C1 segment of cervical spinal cord (tissue), 14 donors: Measurements from ENCODE around the gene USP48.
"Not testable (repeated sequence)": the region's sequence is repeated elsewhere in the genome, so short reads cannot be mapped to it uniquely, and the experiment has no call there.

Experiments
- DNase-seq, 14 donors: peaks; one replicate each; lab custom pipeline; 2025; lab: John Stamatoyannopoulos, UW

Gene USP48, protein sequence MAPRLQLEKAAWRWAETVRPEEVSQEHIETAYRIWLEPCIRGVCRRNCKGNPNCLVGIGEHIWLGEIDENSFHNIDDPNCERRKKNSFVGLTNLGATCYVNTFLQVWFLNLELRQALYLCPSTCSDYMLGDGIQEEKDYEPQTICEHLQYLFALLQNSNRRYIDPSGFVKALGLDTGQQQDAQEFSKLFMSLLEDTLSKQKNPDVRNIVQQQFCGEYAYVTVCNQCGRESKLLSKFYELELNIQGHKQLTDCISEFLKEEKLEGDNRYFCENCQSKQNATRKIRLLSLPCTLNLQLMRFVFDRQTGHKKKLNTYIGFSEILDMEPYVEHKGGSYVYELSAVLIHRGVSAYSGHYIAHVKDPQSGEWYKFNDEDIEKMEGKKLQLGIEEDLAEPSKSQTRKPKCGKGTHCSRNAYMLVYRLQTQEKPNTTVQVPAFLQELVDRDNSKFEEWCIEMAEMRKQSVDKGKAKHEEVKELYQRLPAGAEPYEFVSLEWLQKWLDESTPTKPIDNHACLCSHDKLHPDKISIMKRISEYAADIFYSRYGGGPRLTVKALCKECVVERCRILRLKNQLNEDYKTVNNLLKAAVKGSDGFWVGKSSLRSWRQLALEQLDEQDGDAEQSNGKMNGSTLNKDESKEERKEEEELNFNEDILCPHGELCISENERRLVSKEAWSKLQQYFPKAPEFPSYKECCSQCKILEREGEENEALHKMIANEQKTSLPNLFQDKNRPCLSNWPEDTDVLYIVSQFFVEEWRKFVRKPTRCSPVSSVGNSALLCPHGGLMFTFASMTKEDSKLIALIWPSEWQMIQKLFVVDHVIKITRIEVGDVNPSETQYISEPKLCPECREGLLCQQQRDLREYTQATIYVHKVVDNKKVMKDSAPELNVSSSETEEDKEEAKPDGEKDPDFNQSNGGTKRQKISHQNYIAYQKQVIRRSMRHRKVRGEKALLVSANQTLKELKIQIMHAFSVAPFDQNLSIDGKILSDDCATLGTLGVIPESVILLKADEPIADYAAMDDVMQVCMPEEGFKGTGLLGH

DNA sequence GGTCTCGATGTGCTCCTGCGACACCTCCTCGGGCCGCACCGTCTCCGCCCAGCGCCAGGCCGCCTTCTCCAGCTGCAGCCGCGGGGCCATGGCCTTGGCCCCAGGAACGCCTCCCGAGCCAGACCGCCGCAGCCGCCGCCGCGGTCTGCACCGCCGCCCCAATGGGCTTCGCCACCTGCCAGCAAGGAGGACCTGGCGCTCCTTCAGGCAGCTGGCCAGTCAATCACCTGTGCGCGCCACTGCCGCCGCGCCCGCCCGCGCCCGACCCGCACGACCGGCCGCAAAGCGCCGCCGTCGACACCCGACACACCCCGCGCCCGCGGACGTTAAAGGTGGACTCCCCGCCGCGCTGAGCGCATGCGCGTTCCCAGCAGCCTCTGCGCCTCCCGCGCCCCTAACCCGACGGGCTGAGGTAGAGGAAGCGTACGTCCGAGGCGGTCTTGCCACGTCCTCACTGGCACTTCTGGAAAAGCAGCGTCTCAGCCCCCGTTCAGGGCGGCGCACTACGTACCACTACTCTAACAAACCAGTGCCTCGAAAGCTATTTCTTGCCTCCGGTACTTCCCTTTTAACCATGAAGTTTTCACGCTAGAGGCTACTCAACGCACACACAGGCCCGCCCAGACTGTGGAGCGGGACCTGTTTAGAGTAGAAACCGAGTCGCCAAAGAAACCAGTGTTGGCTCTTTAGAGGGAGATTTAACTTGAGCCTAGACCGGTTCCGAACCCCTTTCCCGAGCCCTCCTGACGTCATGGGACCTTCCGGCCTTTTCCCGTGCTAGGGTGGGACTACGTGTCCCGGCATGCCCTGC, at the start of gene USP48:
Gene USP48 (minus strand): TSS at position 282 of the 811 bp plus-strand sequence. CDS start 192 bp downstream, at position 90.
- peak; percentile 59 to 97 (median 93) for DNase-seq

DNA sequence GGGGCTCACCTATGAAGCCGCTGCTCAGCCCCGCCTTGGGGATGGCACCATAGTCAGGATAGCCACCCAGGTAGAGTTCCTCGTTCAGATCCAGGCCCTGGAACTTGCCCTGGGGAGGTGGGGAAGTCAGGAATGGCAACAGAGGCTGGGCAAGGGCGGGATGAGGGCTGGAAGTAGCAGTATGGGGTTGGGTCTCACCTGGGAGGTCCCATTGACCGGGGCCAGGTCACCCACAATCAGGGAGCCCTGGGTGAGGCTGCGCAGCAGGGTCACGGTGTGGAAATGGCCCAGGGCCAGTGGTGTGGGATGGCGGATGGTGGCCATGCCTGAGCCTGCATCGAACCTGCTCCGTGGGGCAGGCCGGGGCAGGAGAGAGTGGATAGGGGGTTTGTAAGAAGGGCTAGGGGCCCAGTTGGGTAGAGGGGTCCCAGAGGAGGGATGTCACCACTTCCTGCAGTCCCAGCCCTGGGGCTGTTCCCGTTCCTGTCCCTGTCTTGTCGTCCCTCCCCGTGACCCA, 48.6 kb upstream of the USP48 start:
- DNase-seq: no peak

DNA sequence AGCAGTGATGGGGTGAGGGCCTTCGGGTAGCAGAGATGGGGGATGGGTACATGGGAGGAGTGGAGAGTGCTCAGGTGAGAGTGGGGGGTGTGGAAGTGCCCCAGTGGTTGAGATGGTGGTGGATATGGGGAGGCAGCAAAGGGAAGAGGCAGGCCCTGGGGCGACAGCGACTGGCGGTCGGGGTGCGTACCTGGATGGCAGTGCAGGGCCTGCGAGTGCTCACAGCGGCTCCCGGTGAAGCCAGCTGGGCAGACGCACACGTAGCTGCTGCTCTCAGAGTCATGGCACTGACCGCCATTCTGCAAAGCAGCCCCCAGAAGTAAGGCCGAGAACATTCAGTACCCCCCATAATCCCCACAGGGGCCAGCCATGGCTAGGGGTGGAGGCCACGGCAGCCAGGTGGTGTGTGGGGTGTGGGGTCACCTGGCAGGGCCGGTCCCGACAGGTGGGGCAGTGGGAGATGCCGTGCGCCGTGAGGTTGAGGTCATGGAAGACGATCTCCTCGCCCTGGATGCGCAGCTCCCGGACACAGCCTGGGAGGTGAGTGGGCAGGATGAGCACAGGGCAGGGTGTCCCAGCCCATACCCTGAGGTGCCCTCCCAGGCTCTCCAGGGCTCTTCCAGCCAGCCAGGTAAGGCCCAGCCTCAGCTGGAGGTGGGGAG, 48.0 kb upstream of the USP48 start:
- DNase-seq: no peak

DNA sequence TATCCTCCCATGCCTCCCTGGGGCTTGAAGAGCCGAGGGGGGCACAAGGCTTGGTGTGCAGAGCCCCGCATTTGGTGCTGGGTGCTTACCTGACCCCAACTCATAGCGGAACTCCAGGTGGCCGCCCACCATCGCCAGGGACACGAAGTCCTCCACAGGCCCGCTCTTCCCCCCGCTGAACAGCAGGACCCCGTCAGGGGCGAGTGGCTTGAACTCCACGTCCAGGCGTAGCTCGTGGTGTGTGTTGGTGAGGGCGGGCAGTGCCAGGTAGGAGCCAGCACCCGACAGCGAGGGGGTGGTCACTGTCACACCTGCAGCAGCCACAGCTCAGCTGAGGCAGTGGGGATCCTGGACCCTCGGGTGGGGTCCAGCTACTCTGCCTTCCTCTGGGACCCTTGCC, 46.3 kb upstream of the USP48 start:
- no peak for DNase-seq

DNA sequence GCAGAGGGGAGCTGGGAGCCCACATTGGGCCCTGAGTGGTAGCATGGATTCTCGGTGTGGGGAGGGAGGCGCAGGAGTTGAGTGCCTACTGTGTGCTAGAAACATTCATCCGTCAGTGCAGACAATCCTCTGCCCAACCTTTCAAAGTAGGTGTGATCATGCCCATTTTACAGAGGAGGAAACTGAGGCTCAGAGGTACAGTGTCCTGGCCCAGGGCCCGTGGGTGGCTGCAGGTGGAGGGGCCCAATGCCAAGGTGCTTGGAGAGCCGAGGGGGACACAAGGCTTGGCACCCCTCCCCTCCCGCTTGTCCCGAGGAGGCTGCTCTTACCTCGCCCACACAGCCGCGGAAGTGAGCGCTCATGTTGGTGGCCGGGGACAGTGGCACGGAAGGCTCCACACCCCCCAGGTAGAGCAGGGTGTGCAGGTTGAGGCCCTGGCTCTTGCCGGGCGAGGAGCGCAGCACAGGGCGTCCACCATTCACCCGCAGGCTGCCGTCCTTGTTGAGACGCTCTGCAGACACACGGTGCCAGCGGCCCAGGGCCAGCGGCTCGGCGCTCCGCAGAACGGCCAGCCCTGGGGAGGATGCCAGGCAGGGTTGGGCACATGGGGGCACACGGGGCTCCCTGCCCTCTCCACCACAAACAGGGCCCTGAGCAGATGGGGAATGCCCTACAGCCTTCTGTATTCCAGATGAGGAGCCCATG, 45.7 kb upstream of the USP48 start:
- DNase-seq: no peak

DNA sequence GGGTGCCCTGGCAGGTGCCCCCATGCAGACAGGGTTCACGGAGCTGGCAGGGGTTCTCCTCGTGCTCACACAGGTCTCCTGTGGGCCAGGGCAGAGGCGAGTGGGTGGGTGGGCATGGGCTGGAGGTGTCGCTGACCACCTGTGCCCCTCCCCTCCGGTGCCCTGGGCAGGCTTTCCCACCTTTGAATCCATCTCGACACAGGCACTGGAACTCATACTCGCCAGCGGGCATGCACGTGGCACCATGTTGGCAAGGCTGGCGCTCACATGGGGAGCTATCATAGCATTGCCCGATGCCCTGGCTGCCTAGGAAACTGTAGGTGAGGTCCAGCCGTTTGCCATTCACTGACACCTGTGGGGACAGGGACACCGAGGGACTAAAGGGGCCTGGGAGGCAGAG, 45.1 kb upstream of the USP48 start:
- DNase-seq: no peak

DNA sequence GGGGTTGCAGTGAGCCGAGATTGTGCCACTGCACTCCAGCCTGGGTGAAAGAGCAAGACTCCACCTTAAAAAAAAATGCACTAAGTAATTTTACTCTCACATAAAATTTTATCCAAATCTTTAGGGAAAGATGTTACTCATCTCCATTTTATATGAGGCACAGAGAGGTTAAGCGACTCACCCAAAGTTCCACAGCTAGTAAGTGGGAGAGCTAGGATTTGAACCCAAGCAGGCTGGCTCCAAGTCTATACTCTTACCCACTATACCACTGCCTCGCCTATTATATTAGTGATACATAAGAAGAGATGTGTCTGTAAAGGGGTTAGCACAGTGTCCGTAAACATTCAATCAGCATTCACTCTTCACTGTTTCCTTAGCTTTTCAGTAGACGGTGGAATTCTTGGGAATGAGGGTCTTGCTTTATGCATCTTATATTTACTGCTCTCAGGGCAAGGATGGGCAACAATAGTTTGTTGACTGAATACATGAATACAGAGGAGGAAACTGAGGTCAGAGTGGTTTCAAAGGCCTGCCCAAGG, 44.3 kb upstream of the USP48 start:
- no peak for DNase-seq

DNA sequence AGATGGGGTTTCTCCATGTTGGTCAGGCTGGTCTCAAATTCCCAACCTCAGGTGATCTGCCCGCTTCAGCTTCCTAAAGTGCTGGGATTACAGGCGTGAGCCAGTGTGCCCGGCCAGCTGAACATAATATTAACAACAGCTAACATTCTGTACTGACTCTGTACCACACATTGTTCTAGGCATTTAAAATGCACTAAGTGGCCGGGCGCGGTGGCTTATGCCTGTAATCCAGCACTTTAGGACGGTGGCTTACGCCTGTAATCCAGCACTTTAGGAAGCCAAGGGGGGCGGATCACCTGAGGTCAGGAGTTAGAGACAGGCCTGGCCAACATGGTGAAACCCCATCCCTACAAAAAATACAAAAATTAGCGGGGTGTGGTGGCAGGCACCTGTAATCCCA, 43.7 kb upstream of the USP48 start:
- not testable (repeated sequence) for DNase-seq

DNA sequence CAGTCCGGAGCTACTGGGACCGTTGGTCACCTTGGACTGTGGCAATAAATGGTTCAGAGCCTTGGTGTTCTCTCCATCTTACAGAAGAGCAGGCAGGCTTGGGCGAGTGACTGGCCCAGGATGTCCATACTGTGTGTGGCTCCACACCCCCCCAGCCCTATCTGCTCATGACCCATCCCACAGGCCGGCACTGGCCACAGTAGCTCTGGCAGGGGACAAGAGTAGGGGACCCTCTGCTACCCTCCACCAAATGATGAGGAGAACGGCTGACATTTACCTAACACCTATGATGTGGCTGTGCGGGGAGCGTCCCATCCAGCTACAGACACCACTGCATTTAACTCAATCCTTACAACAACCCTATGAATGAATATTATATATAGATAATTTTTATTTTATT, 42.4 kb upstream of the USP48 start:
- DNase-seq: no peak

DNA sequence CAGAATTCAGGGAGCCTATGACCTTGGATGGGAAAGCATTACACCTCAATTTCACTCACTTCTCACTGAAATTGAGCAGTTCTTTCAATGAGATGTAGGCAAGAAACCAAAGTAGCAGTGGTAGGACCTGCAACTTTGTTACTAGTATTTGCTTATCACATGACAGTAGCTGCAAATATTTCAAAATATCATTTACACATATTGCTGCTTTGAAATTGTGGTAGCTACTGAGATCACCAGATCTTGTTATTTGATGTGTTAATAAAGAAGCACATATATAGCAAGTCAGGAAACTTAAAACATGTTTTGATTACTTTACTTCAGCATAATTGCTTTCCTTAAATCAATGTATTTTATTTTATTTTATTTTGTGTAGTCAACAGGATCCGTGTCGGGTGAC, 42.0 kb upstream of the USP48 start:
- DNase-seq: no peak

DNA sequence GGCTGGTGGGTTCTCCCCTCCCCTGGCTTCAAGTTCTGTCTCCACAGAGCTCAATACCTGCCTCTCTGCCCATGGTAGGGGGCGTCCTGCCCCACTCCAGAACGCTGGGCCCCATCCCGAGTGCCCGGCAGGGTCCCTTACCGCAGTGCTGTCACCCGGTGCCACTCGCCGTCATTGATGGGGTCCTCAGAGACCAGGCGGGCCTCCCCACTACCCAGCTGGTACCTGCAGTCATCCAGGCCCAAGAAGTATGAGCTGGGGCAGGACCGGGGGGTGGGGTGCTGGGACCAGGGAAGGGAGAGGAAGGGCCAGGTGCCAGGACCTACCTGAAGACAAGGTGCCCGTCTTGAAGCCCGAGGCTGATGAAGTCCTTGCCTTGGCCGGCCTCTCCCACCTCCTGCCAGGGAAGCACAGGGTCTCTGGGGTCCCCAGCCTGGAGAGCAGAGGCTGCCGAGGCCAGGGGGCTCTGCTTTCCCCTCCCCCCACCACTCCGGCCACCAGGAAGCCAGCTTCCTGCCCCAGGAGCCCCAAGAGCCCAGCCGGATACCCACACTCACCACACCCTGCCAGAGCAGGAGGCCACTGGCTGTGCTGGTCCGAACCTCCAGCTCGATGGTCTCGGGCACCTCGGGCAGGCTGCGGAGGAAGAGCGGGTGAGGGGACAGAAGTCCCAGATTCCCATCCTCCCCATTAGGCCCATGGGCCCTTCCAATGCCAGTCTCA, 41.2 kb upstream of the USP48 start:
- no peak for DNase-seq

DNA sequence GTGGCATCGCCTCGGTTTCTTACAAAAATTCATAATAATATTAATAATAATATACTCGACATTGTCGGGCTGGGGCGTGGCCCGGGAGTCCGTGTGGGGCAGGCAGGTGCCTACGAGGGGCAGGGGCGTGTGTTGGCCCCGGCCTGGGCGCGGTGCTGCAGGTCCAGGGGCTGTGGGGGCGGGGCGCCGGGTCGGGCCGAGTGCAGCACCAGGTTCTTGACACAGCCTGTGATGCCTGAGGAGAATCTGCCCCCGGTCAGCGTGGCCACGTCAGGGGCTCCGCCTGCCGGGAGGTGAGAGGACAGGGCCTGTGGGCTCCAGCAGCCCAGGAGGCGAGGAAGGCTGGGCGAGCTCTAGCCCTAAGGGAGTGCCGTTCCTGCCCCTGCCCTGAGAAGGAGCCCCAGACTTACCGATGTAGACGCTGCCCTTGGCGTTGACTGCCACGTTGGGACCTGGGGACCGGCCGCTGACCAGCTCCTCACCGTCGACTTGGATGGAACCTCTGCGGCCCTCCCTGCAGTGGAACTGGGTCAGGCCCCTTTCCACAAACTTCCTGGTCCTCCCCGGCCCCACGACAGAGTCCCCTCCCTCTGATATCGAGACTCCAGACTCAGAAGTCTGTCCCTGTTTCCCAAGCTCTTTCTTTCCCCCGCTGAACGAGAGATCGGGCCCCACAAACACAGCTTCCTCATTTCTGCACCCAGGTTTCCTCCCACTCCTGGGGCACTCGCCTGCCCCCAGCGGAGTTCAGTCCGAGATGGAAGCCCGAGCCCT, 40.4 kb upstream of the USP48 start:
- DNase-seq: no peak

DNA sequence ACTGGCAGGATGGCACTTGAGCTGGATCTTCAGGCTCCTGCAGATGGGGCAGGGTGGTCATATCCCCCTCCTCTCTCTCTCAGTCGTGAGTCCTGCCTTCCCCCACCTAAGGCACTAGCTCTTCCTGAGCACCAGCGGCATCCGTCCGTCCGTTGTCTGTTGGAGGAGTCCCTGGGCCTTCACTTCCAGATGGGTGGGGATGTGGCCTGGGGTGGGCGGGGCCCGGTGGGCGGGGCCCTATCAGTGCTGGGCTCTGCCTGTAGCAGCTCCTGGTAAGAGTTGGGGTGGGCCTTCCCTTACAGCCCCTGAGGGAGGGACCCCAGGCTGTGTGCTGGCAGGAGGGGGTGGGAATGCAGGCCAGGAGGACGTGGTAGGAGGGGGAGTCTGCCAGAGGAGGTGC, 39.4 kb upstream of the USP48 start:
- DNase-seq: no peak

DNA sequence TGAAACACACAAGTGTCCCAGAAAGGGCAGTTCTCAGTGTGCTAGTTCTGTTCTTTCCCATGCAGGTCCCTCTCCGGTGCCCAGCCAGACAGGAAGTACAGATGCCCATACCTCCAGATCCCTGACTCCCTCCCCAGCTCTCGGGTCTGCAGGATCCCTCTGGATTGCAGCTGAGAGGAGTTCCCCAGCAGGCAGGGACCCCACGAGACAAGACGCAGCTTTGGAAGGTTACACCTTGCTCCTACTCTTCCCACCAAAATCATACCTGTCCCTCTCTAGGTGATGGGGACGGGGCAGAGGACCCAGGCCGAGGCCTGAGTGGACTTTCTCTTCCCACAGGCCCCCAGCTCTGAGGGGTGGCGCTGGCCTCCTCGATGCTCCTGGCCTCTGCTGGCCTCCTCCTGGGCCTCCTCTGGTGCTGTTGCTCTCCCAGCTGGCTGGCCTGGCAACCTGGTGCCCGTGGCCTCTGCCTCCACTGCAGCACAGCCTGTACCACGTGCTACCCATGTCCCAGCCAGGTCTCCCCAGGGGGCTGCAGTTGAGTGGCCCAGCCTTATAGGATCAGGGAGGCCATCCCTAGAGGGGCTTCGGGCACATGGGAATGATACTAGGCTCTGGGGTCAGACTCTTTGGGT, 38.6 kb upstream of the USP48 start:
- no peak for DNase-seq

DNA sequence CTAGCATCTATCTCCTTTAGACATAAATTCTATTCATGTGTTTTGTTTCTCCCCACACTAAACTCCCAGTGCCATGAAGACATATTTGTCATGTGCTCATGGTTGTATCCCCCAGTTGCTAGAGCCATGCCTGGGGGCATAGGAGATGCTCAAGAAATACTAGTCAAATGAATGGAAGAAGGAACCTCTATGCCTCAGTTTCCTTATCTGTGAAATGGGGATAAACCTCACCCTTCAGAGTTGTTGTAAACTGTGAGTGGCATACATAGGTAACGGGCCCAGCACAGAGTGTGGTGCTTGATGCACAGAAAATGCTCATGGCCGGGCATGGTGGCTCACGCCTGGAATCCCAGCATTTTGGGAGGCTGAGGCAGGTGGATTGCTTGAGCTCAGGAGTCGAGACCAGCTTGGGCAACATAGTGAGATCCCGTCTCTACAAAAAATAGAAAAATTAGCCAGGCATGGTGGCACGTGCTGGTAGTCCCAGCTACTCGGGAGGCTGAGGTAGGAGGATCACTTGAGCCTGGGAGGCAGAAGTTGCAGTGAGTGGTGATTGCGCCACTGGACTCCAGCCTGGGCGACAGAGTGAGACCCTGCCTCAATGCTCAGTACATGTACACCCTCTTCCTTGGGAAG, 37.8 kb upstream of the USP48 start:
- DNase-seq: no peak

DNA sequence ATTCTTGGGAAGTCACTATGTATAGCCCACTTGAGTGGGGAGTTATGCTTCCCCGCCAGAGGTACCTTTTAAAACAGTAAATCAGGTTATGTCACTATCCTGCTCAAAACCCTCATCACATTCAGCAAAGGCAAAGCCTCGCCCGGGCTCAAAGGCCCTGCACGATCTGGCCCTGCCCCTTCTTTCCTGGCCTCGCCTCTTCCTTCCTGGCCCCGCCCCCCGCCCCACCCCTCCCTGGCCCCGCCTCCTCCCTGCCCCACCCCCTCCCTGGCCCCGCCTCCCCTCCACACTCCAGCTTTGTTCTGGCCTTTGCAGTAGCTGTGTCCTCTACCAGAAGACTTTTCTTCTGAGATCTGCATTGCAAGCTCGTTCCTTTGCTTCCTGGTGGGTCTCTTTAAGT, 35.7 kb upstream of the USP48 start:
- DNase-seq: no peak

DNA sequence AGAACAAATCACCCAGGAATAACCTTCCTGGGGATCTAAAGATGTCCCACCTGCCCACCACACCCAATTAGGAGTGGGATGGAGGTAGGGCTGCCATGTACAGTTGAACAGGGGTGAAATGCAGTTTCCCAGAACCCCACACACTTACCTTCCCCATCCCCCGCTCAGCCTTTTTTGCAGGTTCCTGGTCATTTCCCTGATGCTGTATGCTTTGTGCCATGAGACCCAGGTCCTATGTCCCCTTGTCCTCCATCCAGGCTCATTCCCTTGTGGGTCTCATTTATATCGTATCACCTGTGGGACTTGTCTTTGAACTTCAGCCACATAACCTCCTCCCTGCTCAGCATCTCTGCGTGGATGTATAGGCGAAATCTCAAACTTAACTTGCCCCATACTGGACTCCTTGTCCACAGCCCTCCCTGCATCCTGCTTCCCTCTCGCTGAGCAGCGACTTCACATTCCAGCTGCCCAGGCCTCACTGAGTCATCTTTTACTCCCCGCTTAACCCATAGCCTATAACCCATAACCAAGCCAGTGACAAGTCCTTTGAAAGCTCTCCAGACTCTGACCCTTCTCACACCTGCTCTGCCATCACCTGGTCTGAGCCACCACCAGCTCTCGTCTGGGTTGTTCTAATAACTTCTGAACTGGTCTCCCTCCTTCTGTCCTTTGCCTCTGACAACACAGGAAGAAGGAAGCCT, 33.8 kb upstream of the USP48 start:
- no peak for DNase-seq
